Uterus (tissue), 2 donors: ENCODE data around the gene TRAF3.

Source experiments
- CTCF ChIP-seq, 4 experiments: fragments of 200-600 bp in 2 of 4; fragments of 450-650 bp in 2 of 4; sonication (generic) in 2 of 4; IDR thresholded peaks; one replicate each; pipeline ENCODE4 v1.5.1; 2016 to 2019; ENCODE audit warnings: antibody characterized with exemption in 4 of 4, mild to moderate bottlenecking in 2 of 4, moderate library complexity in 1 of 4
- POLR2A ChIP-seq, 2 donors: fragments of 450-650 bp; IDR thresholded peaks; one replicate each; pipeline ENCODE4 v1.6.1; 2016; ENCODE audit warnings: antibody characterized with exemption in 2 of 2, mild to moderate bottlenecking in 1 of 2, moderate library complexity in 1 of 2

- TF ChIP-seq CTCF (IDR thresholded peaks at IDR 0.05), result no peak
- TF ChIP-seq POLR2A (IDR thresholded peaks at IDR 0.05), result no peak
Measured at GRCh38 chr14:102905116-102906108, 128.2 kb downstream of the TRAF3 start.
